ENCODE results near the gene ZNF81.
"Not testable (repeated sequence)": the region's sequence is repeated elsewhere in the genome, so short reads cannot be mapped to it uniquely, and the experiment has no call there.

The ZNF81 gene

GRCh38 chrX:47838361-47838760, 1.7 kb downstream of the ZNF81 start:
- no peak for DNase-seq (ENCODE audit: low read depth)
- H3K4me3 ChIP-seq (ENCODE audit: low read depth, low read length): no peak overlapping the region

- no peak for DNase-seq (ENCODE audit: low read depth)
- H3K4me3 ChIP-seq (ENCODE audit: low read depth, low read length): no peak overlapping the region
Measured at GRCh38 chrX:47840111-47840510, 3.4 kb downstream of the ZNF81 start.

- no peak for DNase-seq (ENCODE audit: low read depth)
- H3K4me3 ChIP-seq (ENCODE audit: low read depth, low read length): no peak overlapping the region
Measured at GRCh38 chrX:47843363-47843762, 6.7 kb downstream of the ZNF81 start.

- no peak for DNase-seq (ENCODE audit: low read depth)
- no peak overlapping the region for H3K4me3 ChIP-seq (ENCODE audit: low read depth, low read length)
Measured at GRCh38 chrX:47844117-47844516, 7.4 kb downstream of the ZNF81 start.

GRCh38 chrX:47846040-47846439, 9.3 kb downstream of the ZNF81 start:
- no peak overlapping the region for H3K4me3 ChIP-seq (ENCODE audit: low read depth, low read length)
- DNase-seq (ENCODE audit: low read depth): no peak

GRCh38 chrX:47849778-47850177, 13.1 kb downstream of the ZNF81 start:
- DNase-seq (ENCODE audit: low read depth): no peak
- no peak overlapping the region for H3K4me3 ChIP-seq (ENCODE audit: low read depth, low read length)

GRCh38 chrX:47850389-47850788, 13.7 kb downstream of the ZNF81 start:
- not testable (repeated sequence) for DNase-seq (ENCODE audit: low read depth); H3K4me3 ChIP-seq (ENCODE audit: low read depth, low read length)

GRCh38 chrX:47850901-47851300, 14.2 kb downstream of the ZNF81 start:
- DNase-seq (ENCODE audit: low read depth): no peak
- H3K4me3 ChIP-seq (ENCODE audit: low read depth, low read length): no peak overlapping the region

- no peak for DNase-seq (ENCODE audit: low read depth)
- no peak overlapping the region for H3K4me3 ChIP-seq (ENCODE audit: low read depth, low read length)
Measured at GRCh38 chrX:47854474-47854873, 17.8 kb downstream of the ZNF81 start.

GRCh38 chrX:47859686-47860085, 23.0 kb downstream of the ZNF81 start:
- no peak for DNase-seq (ENCODE audit: low read depth)
- no peak overlapping the region for H3K4me3 ChIP-seq (ENCODE audit: low read depth, low read length)

- DNase-seq (ENCODE audit: low read depth): no peak
- H3K4me3 ChIP-seq (ENCODE audit: low read depth, low read length): no peak overlapping the region
Measured at GRCh38 chrX:47862680-47863079, 26.0 kb downstream of the ZNF81 start.

- DNase-seq (ENCODE audit: low read depth): no peak
- H3K4me3 ChIP-seq (ENCODE audit: low read depth, low read length): no peak overlapping the region
Measured at GRCh38 chrX:47863187-47863586, 26.5 kb downstream of the ZNF81 start.

- DNase-seq (ENCODE audit: low read depth): no peak
- H3K4me3 ChIP-seq (ENCODE audit: low read depth, low read length): no peak overlapping the region
Measured at GRCh38 chrX:47864300-47864699, 27.6 kb downstream of the ZNF81 start.

GRCh38 chrX:47864785-47865184, 28.1 kb downstream of the ZNF81 start:
- no peak overlapping the region for H3K4me3 ChIP-seq (ENCODE audit: low read depth, low read length)
- no peak for DNase-seq (ENCODE audit: low read depth)

GRCh38 chrX:47873123-47873522, 36.4 kb downstream of the ZNF81 start:
- no peak for DNase-seq (ENCODE audit: low read depth)
- no peak overlapping the region for H3K4me3 ChIP-seq (ENCODE audit: low read depth, low read length)

GRCh38 chrX:47877327-47877726, 40.6 kb downstream of the ZNF81 start:
- DNase-seq (ENCODE audit: low read depth): no peak
- no peak overlapping the region for H3K4me3 ChIP-seq (ENCODE audit: low read depth, low read length)

GRCh38 chrX:47878198-47878597, 41.5 kb downstream of the ZNF81 start:
- DNase-seq (ENCODE audit: low read depth): no peak
- H3K4me3 ChIP-seq (ENCODE audit: low read depth, low read length): no peak overlapping the region

- DNase-seq (ENCODE audit: low read depth): no peak
Measured at GRCh38 chrX:47879463-47879862, 42.8 kb downstream of the ZNF81 start.

GRCh38 chrX:47880927-47881326, 44.2 kb downstream of the ZNF81 start:
- DNase-seq (ENCODE audit: low read depth): no peak
- H3K4me3 ChIP-seq (ENCODE audit: low read depth, low read length): no peak overlapping the region

More at GRCh38 chrX:47879463-47879862, 42.8 kb downstream of the ZNF81 start:
- H3K4me3 ChIP-seq (ENCODE audit: low read depth, low read length): no peak overlapping the region

- H3K4me3 ChIP-seq (ENCODE audit: low read depth, low read length): no peak overlapping the region
- DNase-seq (ENCODE audit: low read depth): no peak
Measured at GRCh38 chrX:47885501-47885900, 48.8 kb downstream of the ZNF81 start.

GRCh38 chrX:47898024-47898423, 61.3 kb downstream of the ZNF81 start:
- no peak for DNase-seq (ENCODE audit: low read depth)
- no peak overlapping the region for H3K4me3 ChIP-seq (ENCODE audit: low read depth, low read length)

GRCh38 chrX:47900833-47901232, 64.1 kb downstream of the ZNF81 start:
- DNase-seq (ENCODE audit: low read depth): no peak
- no peak overlapping the region for H3K4me3 ChIP-seq (ENCODE audit: low read depth, low read length)

All from skeletal muscle cell (primary cell).